Measurements from ENCODE around the gene CHN1.

Gene CHN1

DNA sequence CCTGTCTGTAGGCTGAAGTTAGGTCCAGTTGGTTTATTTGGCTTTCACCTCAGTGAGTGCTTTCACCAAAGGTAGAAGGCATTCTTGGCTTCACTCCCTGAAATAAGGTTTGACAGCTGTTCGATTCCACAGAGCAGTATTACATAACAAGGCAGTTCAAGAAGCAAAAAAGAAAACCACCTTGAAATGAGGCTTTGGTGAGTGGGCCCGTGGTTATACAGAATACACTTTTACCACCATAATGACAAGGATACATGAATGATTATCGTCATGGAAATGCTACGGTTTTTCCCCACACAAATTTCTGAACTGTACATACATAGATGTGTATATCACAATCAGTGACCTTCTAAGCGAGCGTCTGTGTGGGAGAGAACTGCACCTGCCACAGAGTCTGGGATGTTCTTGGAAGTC is 160.9 kb downstream of the CHN1 start:
- no peak for DNase-seq
- H3K27me3 ChIP-seq (ENCODE audit: control insufficient read depth in 1 of 2, insufficient read depth in 1 of 2, low read length in 2 of 2) = no peaks in the 10 kb centered on the region
- no peak overlapping the region for H2AK5ac ChIP-seq (ENCODE audit: low read length, severe bottlenecking)
- H3K79me1 ChIP-seq (replicated peaks; ENCODE audit: low read length, poor library complexity, severe bottlenecking) = no peaks in the 10 kb centered on the region
- H3K4me3 ChIP-seq (ENCODE audit: insufficient read depth in 1 of 2, low read depth in 1 of 2, low read length in 2 of 2) = peak overlapping the region in 1 of 2 experiments; percentile 78
- H3K23ac ChIP-seq (ENCODE audit: low read length in 2 of 2) = no peak overlapping the region
- H3K9ac ChIP-seq (ENCODE audit: low read length) = no peak overlapping the region
- no peak overlapping the region for H3K14ac ChIP-seq (ENCODE audit: low read length in 2 of 2)
- no peak overlapping the region for H2BK5ac ChIP-seq (ENCODE audit: low read depth, low read length, poor library complexity, severe bottlenecking)
- H3K4me2 ChIP-seq (ENCODE audit: low read length, poor library complexity, severe bottlenecking) = no peak overlapping the region
- no peak overlapping the region for H3K27ac ChIP-seq (ENCODE audit: low read length, poor library complexity, severe bottlenecking)
- H2BK15ac ChIP-seq (ENCODE audit: low read depth, poor library complexity, severe bottlenecking) = no peak overlapping the region
- H3K18ac ChIP-seq (ENCODE audit: low read depth in 1 of 2, low read length in 2 of 2) = no peak overlapping the region
- no peak overlapping the region for H4K8ac ChIP-seq (ENCODE audit: low read length)
- H3K4me1 ChIP-seq (ENCODE audit: control insufficient read depth, insufficient read depth, low read depth, low read length) = no peaks in the 10 kb centered on the region
- no peak overlapping the region for H2BK12ac ChIP-seq (ENCODE audit: low read length in 2 of 2)
- H3K9me3 ChIP-seq (ENCODE audit: control insufficient read depth, low read length) = no peaks in the 10 kb centered on the region
- no peak overlapping the region for H3K4ac ChIP-seq (ENCODE audit: low read depth in 1 of 2, low read length in 2 of 2)
- no peaks in the 10 kb centered on the region for H3K36me3 ChIP-seq (ENCODE audit: control insufficient read depth in 1 of 2, insufficient read depth in 2 of 2, low read depth in 1 of 2, low read length in 2 of 2)
- no peak overlapping the region for H2AFZ ChIP-seq (ENCODE audit: low read depth, low read length)
- 96% methylated on average over 3 of the region's 6 CpGs for WGBS
- no peak overlapping the region for H4K91ac ChIP-seq (ENCODE audit: low read length)
- no peak overlapping the region for H2BK120ac ChIP-seq (ENCODE audit: low read depth, low read length)

DNA sequence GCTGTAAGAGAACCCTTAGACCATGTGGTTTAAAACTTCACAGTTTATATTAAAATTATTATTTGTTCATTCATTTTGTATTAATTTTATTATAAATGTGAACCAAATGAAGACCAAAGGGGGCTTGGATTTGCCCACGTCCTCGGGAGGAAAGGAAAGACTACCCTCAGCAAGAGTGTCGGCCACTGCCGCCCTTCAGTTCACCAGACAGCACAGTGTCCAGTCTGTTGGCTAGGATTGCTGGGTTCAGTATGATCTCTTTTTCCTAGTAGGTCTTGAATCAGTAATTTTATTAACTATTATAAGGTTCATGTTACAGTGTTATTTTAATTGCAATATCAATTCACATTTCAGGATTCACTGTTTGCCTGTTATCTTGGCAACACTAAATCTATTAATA is 162.7 kb downstream of the CHN1 start:
- no peaks in the 10 kb centered on the region for H3K36me3 ChIP-seq (ENCODE audit: control insufficient read depth in 1 of 2, insufficient read depth in 2 of 2, low read depth in 1 of 2, low read length in 2 of 2)

DNA sequence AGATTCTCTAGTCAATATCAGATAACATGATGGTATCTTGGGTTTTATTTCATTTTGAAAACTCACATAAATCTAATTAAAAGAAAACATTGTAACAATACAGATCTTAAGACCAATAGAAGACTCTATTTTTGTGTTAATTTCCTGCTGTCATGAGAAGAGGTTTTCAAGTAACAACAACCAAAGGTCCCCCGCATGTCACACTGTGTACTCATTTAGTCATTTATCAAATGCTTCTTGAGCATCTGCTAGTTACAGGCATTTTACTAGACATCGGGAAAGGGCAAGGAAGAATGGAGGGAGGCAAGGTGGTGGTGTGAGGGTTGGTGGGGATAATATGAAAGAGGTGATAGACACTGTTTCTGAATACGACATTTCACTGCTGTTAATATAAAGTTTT is 163.2 kb downstream of the CHN1 start:
- no peak overlapping the region for H3K14ac ChIP-seq (ENCODE audit: low read length in 2 of 2)
- no peak for DNase-seq
- peak overlapping the region; percentile 42 for H4K8ac ChIP-seq (ENCODE audit: low read length)
- no peaks in the 10 kb centered on the region for H3K79me1 ChIP-seq (replicated peaks; ENCODE audit: low read length, poor library complexity, severe bottlenecking)
- no peak overlapping the region for H3K27ac ChIP-seq (ENCODE audit: low read length, poor library complexity, severe bottlenecking)
- no peak overlapping the region for H2BK120ac ChIP-seq (ENCODE audit: low read depth, low read length)
- no peak overlapping the region for H2AFZ ChIP-seq (ENCODE audit: low read depth, low read length)
- H3K4me3 ChIP-seq (ENCODE audit: insufficient read depth in 1 of 2, low read depth in 1 of 2, low read length in 2 of 2) = no peak overlapping the region
- H3K4ac ChIP-seq (ENCODE audit: low read depth in 1 of 2, low read length in 2 of 2) = no peak overlapping the region
- H2BK15ac ChIP-seq (ENCODE audit: low read depth, poor library complexity, severe bottlenecking) = no peak overlapping the region
- H3K9ac ChIP-seq (ENCODE audit: low read length) = no peak overlapping the region
- no peak overlapping the region for H2BK5ac ChIP-seq (ENCODE audit: low read depth, low read length, poor library complexity, severe bottlenecking)
- no peaks in the 10 kb centered on the region for H3K27me3 ChIP-seq (ENCODE audit: control insufficient read depth in 1 of 2, insufficient read depth in 1 of 2, low read length in 2 of 2)
- H3K9me3 ChIP-seq (ENCODE audit: control insufficient read depth, low read length) = no peaks in the 10 kb centered on the region
- no peak overlapping the region for H3K4me2 ChIP-seq (ENCODE audit: low read length, poor library complexity, severe bottlenecking)
- H3K23ac ChIP-seq (ENCODE audit: low read length in 2 of 2) = no peak overlapping the region
- peak overlapping the region in 1 of 2 experiments; percentile 76 for H3K18ac ChIP-seq (ENCODE audit: low read depth in 1 of 2, low read length in 2 of 2)
- H4K91ac ChIP-seq (ENCODE audit: low read length) = no peak overlapping the region
- H3K4me1 ChIP-seq (ENCODE audit: control insufficient read depth, insufficient read depth, low read depth, low read length) = no peaks in the 10 kb centered on the region
- H3K36me3 ChIP-seq (ENCODE audit: control insufficient read depth in 1 of 2, insufficient read depth in 2 of 2, low read depth in 1 of 2, low read length in 2 of 2) = no peaks in the 10 kb centered on the region
- WGBS = 57% methylated on average over 1 of the region's 3 CpGs
- no peak overlapping the region for H2BK12ac ChIP-seq (ENCODE audit: low read length in 2 of 2)
- no peak overlapping the region for H2AK5ac ChIP-seq (ENCODE audit: low read length, severe bottlenecking)

More for the DNA sequence above, 162.7 kb downstream of the CHN1 start:
- H3K23ac ChIP-seq (ENCODE audit: low read length in 2 of 2) = no peak overlapping the region
- no peaks in the 10 kb centered on the region for H3K79me1 ChIP-seq (replicated peaks; ENCODE audit: low read length, poor library complexity, severe bottlenecking)
- H3K27ac ChIP-seq (ENCODE audit: low read length, poor library complexity, severe bottlenecking) = no peak overlapping the region
- 98% methylated on average over 4 of the region's 4 CpGs for WGBS
- no peak overlapping the region for H3K4me3 ChIP-seq (ENCODE audit: insufficient read depth in 1 of 2, low read depth in 1 of 2, low read length in 2 of 2)
- no peaks in the 10 kb centered on the region for H3K9me3 ChIP-seq (ENCODE audit: control insufficient read depth, low read length)
- H2BK12ac ChIP-seq (ENCODE audit: low read length in 2 of 2) = no peak overlapping the region
- H4K8ac ChIP-seq (ENCODE audit: low read length) = peak overlapping the region; percentile 24
- no peak overlapping the region for H2BK5ac ChIP-seq (ENCODE audit: low read depth, low read length, poor library complexity, severe bottlenecking)
- no peaks in the 10 kb centered on the region for H3K27me3 ChIP-seq (ENCODE audit: control insufficient read depth in 1 of 2, insufficient read depth in 1 of 2, low read length in 2 of 2)
- no peaks in the 10 kb centered on the region for H3K4me1 ChIP-seq (ENCODE audit: control insufficient read depth, insufficient read depth, low read depth, low read length)
- DNase-seq = no peak
- no peak overlapping the region for H3K18ac ChIP-seq (ENCODE audit: low read depth in 1 of 2, low read length in 2 of 2)
- no peak overlapping the region for H3K14ac ChIP-seq (ENCODE audit: low read length in 2 of 2)
- H4K91ac ChIP-seq (ENCODE audit: low read length) = no peak overlapping the region
- no peak overlapping the region for H3K4me2 ChIP-seq (ENCODE audit: low read length, poor library complexity, severe bottlenecking)
- no peak overlapping the region for H2AK5ac ChIP-seq (ENCODE audit: low read length, severe bottlenecking)
- H3K9ac ChIP-seq (ENCODE audit: low read length) = no peak overlapping the region
- H2BK15ac ChIP-seq (ENCODE audit: low read depth, poor library complexity, severe bottlenecking) = no peak overlapping the region
- H2BK120ac ChIP-seq (ENCODE audit: low read depth, low read length) = no peak overlapping the region
- no peak overlapping the region for H2AFZ ChIP-seq (ENCODE audit: low read depth, low read length)
- H3K4ac ChIP-seq (ENCODE audit: low read depth in 1 of 2, low read length in 2 of 2) = no peak overlapping the region

DNA sequence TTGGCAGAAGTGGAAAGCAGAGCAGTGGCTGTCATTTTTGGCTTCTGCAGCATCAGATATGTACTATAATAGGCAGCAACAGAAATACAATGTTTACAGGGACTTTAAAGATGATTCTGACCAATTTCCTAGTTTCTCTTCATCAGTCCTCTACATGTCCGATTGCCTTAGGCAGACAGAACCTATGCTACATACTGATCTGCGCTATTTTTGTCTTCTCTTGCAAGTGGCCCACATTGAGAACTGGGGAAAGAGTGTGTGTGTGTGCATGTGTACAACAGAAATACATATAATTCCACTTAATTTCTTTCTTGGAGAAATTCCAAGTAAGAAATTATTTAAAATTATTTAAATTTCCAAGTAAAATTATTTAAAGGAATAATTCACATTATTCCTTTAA is 163.8 kb downstream of the CHN1 start:
- no peak overlapping the region for H2AK5ac ChIP-seq (ENCODE audit: low read length, severe bottlenecking)
- H3K79me1 ChIP-seq (replicated peaks; ENCODE audit: low read length, poor library complexity, severe bottlenecking) = no peaks in the 10 kb centered on the region
- no peak overlapping the region for H3K9ac ChIP-seq (ENCODE audit: low read length)
- H2AFZ ChIP-seq (ENCODE audit: low read depth, low read length) = no peak overlapping the region
- H2BK120ac ChIP-seq (ENCODE audit: low read depth, low read length) = no peak overlapping the region
- no peak overlapping the region for H3K23ac ChIP-seq (ENCODE audit: low read length in 2 of 2)
- H2BK15ac ChIP-seq (ENCODE audit: low read depth, poor library complexity, severe bottlenecking) = no peak overlapping the region
- H3K4me1 ChIP-seq (ENCODE audit: control insufficient read depth, insufficient read depth, low read depth, low read length) = no peaks in the 10 kb centered on the region
- H3K4me2 ChIP-seq (ENCODE audit: low read length, poor library complexity, severe bottlenecking) = no peak overlapping the region
- peak overlapping the region in 1 of 2 experiments; percentile 1 for H2BK12ac ChIP-seq (ENCODE audit: low read length in 2 of 2)
- DNase-seq = peak; percentile 4
- H3K4ac ChIP-seq (ENCODE audit: low read depth in 1 of 2, low read length in 2 of 2) = no peak overlapping the region
- no peak overlapping the region for H3K27ac ChIP-seq (ENCODE audit: low read length, poor library complexity, severe bottlenecking)
- no peaks in the 10 kb centered on the region for H3K9me3 ChIP-seq (ENCODE audit: control insufficient read depth, low read length)
- WGBS = 100% methylated on average over 1 of the region's 2 CpGs
- peak overlapping the region; percentile 73 for H4K91ac ChIP-seq (ENCODE audit: low read length)
- no peak overlapping the region for H3K14ac ChIP-seq (ENCODE audit: low read length in 2 of 2)
- H3K27me3 ChIP-seq (ENCODE audit: control insufficient read depth in 1 of 2, insufficient read depth in 1 of 2, low read length in 2 of 2) = no peaks in the 10 kb centered on the region
- H2BK5ac ChIP-seq (ENCODE audit: low read depth, low read length, poor library complexity, severe bottlenecking) = no peak overlapping the region
- H3K4me3 ChIP-seq (ENCODE audit: insufficient read depth in 1 of 2, low read depth in 1 of 2, low read length in 2 of 2) = no peak overlapping the region
- H3K36me3 ChIP-seq (ENCODE audit: control insufficient read depth in 1 of 2, insufficient read depth in 2 of 2, low read depth in 1 of 2, low read length in 2 of 2) = no peaks in the 10 kb centered on the region
- peak overlapping the region; percentile 74 for H4K8ac ChIP-seq (ENCODE audit: low read length)
- H3K18ac ChIP-seq (ENCODE audit: low read depth in 1 of 2, low read length in 2 of 2) = peak overlapping the region in 1 of 2 experiments; percentile 41
